GM12878 (cell line): ENCODE data around the gene RFFL. TPM values are rescaled to one million over a fixed set of nuclear protein-coding genes. Genes with fewer than 3 reads are reported as not detected.
A peak's percentile ranks its signal among the peaks of the same experiment; 100 is the strongest.

ENCODE experiments used
- ATAC-seq: fragments of 200-7000 bp; cut with Tn5 transposase; 3 replicates; pipeline ENCODE4 v1.9.1; 2020; ENCODE audit warnings: mild to moderate bottlenecking, moderate library complexity
- BruUV-seq: library from RNA; stranded (reverse); fragments of 400-500 nt; replicated peaks from 2 replicates; lab custom pipeline; 2021; lab: Mats Ljungman, UMichigan
- CTCF ChIA-PET: fragments of 300-600 bp; sonication (Branson Sonifier 250); formaldehyde crosslinking; extraction: SDS; loops from one replicate; lab custom pipeline; 2021; ENCODE audit warnings: inconsistent platforms; lab: Yijun Ruan, JAX
- POLR2A ChIA-PET: fragments of 350-600 bp; formaldehyde crosslinking; extraction: SDS; loops from one replicate; lab custom pipeline; 2021; ENCODE audit warnings: inconsistent platforms; lab: Charles Lee
- RAD21 ChIA-PET: fragments of 300-600 bp; sonication (Branson Sonifier 250); formaldehyde crosslinking; loops from one replicate; lab custom pipeline; 2023; ENCODE audit warnings: antibody characterized with exemption; ENCODE audit not compliant: unreplicated experiment; lab: Charles Lee
- SMC1A ChIA-PET: fragments of 300-600 bp; sonication (Branson Sonifier 250); formaldehyde crosslinking; loops from one replicate; lab custom pipeline; 2023; ENCODE audit not compliant: unreplicated experiment, uncharacterized antibody; lab: Charles Lee
- DNase-seq: peaks from one replicate; pipeline ENCODE4 v3.0.0-alpha.2; 2011; ENCODE audit warnings: low read depth, low spot score
- FAIRE-seq: peaks from 3 replicates; lab custom pipeline; 2011; peaks lifted over from hg19 to GRCh38; lab: Jason Lieb, UNC
- H2AFZ ChIP-seq: 2 replicates; pipeline ENCODE4 v1.6.0; 2011; ENCODE audit warnings: low read depth, low read length, control low read depth; ENCODE audit not compliant: control insufficient read depth
- H3K27ac ChIP-seq: 2 replicates; pipeline ENCODE4 v1.5.1; 2011; ENCODE audit warnings: control low read depth; ENCODE audit not compliant: control insufficient read depth, insufficient read depth
- H3K27me3 ChIP-seq, 2 experiments: replicated peaks in 1 of 2; 2 replicates each; pipeline versions ENCODE4 v1.6.0 to v1.6.1; 2011; ENCODE audit warnings: low read length in 1 of 2; ENCODE audit not compliant: control insufficient read depth in 2 of 2, insufficient read depth in 2 of 2
- H3K36me3 ChIP-seq, 2 experiments: 2 replicates each; pipeline ENCODE4 v1.5.1; 2011; ENCODE audit warnings: low read length in 1 of 2; ENCODE audit not compliant: control insufficient read depth in 2 of 2, insufficient read depth in 2 of 2
- H3K4me1 ChIP-seq: 2 replicates; pipeline ENCODE4 v1.6.1; 2011; ENCODE audit warnings: mild to moderate bottlenecking, low read length, moderate library complexity, mixed read lengths; ENCODE audit not compliant: control insufficient read depth, insufficient read depth
- H3K4me2 ChIP-seq: 2 replicates; pipeline ENCODE4 v1.6.0; 2011; ENCODE audit warnings: control low read depth; ENCODE audit not compliant: control insufficient read depth, insufficient read depth
- H3K4me3 ChIP-seq: fragments of 200-600 bp; sonication (generic); 2 replicates; pipeline ENCODE4 v1.5.1; 2016
- H3K79me2 ChIP-seq: 2 replicates; pipeline ENCODE4 v1.6.0; 2011; ENCODE audit warnings: low read length; ENCODE audit not compliant: control insufficient read depth, insufficient read depth
- H3K9ac ChIP-seq: 2 replicates; pipeline ENCODE4 v1.8.0; 2011; ENCODE audit warnings: low read length, control low read depth, mixed read lengths; ENCODE audit not compliant: control insufficient read depth, insufficient read depth
- H3K9me3 ChIP-seq: replicated peaks from 3 replicates; pipeline ENCODE4 v1.5.1; 2011; ENCODE audit warnings: mild to moderate bottlenecking, low read length; ENCODE audit not compliant: control insufficient read depth, insufficient read depth
- H4K20me1 ChIP-seq: 2 replicates; pipeline ENCODE4 v1.6.0; 2011; ENCODE audit not compliant: control insufficient read depth, insufficient read depth
- NR2C2 ChIP-seq: IDR thresholded peaks from 2 replicates; pipeline ENCODE4 v1.6.1; 2011; ENCODE audit warnings: borderline replicate concordance, low read depth; ENCODE audit not compliant: control insufficient read depth, insufficient read length
- SMARCA5 ChIP-seq: fragments of 450-650 bp; IDR thresholded peaks from 2 replicates; pipeline ENCODE4 v1.6.1; 2017; ENCODE audit warnings: mild to moderate bottlenecking
- SP1 ChIP-seq: IDR thresholded peaks from one replicate; pipeline ENCODE4 v1.6.1; 2011; ENCODE audit warnings: low read depth, low read length
- SREBF2 ChIP-seq: IDR thresholded peaks from 2 replicates; pipeline ENCODE4 v1.6.1; 2012; ENCODE audit warnings: mild to moderate bottlenecking, low read length
- YY1 ChIP-seq: IDR thresholded peaks from 2 replicates; pipeline ENCODE4 v1.6.1; 2011; ENCODE audit warnings: low read depth, mild to moderate bottlenecking, low read length
- in situ Hi-C: fragments of 300-500 bp; cut with MboI; formaldehyde crosslinking; loops from 9 replicates; pipeline ENCODE4 v1.14.3; 2018; ENCODE audit warnings: mixed read lengths
- intact Hi-C: fragments of 100-400 bp; cut with micrococcal nuclease; formaldehyde crosslinking; loops from one replicate; pipeline ENCODE4 v1.14.2; 2022; ENCODE audit not compliant: unreplicated experiment
- polyA plus RNA-seq, 11 experiments: library from polyadenylated mRNA; depleted of rRNA in 4 of 11; unstranded in 6 of 11; stranded (reverse) in 5 of 11; fragments of >200 nt; fragmentation: Nextera tagmentation in 4 of 11; fragmentation: Illumina TruSeq in 1 of 11; extraction: Ambion mirVana in 4 of 11; extraction: Trizol in 1 of 11; gene quantifications; 1 replicate in 1 of 11; 2 replicates in 10 of 11; pipeline versions ENCODE4 v1.2.1 to v1.2.3, GENCODE V29; 2011 to 2016; ENCODE audit warnings: inconsistent platforms in 2 of 11, missing spikeins in 2 of 11, low read depth in 1 of 11
- total RNA-seq, 4 experiments: library from RNA; depleted of rRNA in 3 of 4; stranded (reverse); fragments of >200 nt in 3 of 4; fragmentation: Illumina TruSeq in 1 of 4; extraction: Trizol in 1 of 4; gene quantifications; 2 replicates each; pipeline versions ENCODE4 v1.2.1 to v1.2.3, GENCODE V29; 2013 to 2021
- TF ChIP-seq, protein P1 (sequence below): fragments of 450-650 bp; formaldehyde crosslinking; IDR thresholded peaks from 2 replicates; pipeline ENCODE4 v1.4.0; 2020; ENCODE audit warnings: mild to moderate bottlenecking, moderate library complexity
- TF ChIP-seq, protein P2 (sequence below): fragments of 150-350 bp; IDR thresholded peaks from 2 replicates; pipeline ENCODE4 v1.6.1; 2016; ENCODE audit warnings: low read depth, low read length

RFFL gene
- total and polyA plus RNA-seq, 10 of the 15 experiments (the other 5 are each of a cell fraction or from before 2014, with no cell fraction given), result 4.7 to 56.1 (median 26.9) TPM

GRCh38 chr17:35052780-35053179, 10.7 kb downstream of the RFFL start:
- ChIA-PET CTCF (interaction anchor here (1.4 to 3.1 kb wide), 4 partner anchors 11 to 66 kb away, joined by 3 to 23 read pairs (median 5); partner anchors contain the start of genes RAD51D and RFFL), POLR2A (interaction anchor here (0.7 to 2.0 kb wide), 5 partner anchors 10 to 27 kb away, joined by 6 to 12 read pairs (median 8); partner anchors contain the start of gene RFFL)
- Histone ChIP-seq H3K4me1 (peaks cover 27% of the 10 kb centered on the region), H3K9ac (no peak overlapping the region)
- no peak for FAIRE-seq
- in situ Hi-C loops, result no loop called here
- no peak for TF ChIP-seq SMARCA5
- TF ChIP-seq YY1, result no peak
- TF ChIP-seq SP1, result no peak
- TF ChIP-seq, protein P1, sequence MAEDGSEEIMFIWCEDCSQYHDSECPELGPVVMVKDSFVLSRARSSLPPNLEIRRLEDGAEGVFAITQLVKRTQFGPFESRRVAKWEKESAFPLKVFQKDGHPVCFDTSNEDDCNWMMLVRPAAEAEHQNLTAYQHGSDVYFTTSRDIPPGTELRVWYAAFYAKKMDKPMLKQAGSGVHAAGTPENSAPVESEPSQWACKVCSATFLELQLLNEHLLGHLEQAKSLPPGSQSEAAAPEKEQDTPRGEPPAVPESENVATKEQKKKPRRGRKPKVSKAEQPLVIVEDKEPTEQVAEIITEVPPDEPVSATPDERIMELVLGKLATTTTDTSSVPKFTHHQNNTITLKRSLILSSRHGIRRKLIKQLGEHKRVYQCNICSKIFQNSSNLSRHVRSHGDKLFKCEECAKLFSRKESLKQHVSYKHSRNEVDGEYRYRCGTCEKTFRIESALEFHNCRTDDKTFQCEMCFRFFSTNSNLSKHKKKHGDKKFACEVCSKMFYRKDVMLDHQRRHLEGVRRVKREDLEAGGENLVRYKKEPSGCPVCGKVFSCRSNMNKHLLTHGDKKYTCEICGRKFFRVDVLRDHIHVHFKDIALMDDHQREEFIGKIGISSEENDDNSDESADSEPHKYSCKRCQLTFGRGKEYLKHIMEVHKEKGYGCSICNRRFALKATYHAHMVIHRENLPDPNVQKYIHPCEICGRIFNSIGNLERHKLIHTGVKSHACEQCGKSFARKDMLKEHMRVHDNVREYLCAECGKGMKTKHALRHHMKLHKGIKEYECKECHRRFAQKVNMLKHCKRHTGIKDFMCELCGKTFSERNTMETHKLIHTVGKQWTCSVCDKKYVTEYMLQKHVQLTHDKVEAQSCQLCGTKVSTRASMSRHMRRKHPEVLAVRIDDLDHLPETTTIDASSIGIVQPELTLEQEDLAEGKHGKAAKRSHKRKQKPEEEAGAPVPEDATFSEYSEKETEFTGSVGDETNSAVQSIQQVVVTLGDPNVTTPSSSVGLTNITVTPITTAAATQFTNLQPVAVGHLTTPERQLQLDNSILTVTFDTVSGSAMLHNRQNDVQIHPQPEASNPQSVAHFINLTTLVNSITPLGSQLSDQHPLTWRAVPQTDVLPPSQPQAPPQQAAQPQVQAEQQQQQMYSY (CRISPR knock-in tag), result no peak
- TF ChIP-seq SREBF2, result no peak
- TF ChIP-seq, protein P2, sequence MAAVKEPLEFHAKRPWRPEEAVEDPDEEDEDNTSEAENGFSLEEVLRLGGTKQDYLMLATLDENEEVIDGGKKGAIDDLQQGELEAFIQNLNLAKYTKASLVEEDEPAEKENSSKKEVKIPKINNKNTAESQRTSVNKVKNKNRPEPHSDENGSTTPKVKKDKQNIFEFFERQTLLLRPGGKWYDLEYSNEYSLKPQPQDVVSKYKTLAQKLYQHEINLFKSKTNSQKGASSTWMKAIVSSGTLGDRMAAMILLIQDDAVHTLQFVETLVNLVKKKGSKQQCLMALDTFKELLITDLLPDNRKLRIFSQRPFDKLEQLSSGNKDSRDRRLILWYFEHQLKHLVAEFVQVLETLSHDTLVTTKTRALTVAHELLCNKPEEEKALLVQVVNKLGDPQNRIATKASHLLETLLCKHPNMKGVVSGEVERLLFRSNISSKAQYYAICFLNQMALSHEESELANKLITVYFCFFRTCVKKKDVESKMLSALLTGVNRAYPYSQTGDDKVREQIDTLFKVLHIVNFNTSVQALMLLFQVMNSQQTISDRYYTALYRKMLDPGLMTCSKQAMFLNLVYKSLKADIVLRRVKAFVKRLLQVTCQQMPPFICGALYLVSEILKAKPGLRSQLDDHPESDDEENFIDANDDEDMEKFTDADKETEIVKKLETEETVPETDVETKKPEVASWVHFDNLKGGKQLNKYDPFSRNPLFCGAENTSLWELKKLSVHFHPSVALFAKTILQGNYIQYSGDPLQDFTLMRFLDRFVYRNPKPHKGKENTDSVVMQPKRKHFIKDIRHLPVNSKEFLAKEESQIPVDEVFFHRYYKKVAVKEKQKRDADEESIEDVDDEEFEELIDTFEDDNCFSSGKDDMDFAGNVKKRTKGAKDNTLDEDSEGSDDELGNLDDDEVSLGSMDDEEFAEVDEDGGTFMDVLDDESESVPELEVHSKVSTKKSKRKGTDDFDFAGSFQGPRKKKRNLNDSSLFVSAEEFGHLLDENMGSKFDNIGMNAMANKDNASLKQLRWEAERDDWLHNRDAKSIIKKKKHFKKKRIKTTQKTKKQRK, result no peak
- no peak for TF ChIP-seq NR2C2
- TF ChIP-seq, all 136 proteins: peak for 0
- peak overlapping the region; percentile 19; the same call in 1 of the 2 replicates for H3K4me2 ChIP-seq
- intact Hi-C loops, result no loop called here
- H2AFZ ChIP-seq, result no peak overlapping the region
- H3K9me3 ChIP-seq, result no peaks in the 10 kb centered on the region
- no peaks in the 10 kb centered on the region for H4K20me1 ChIP-seq
- no TSS peak for BruUV-seq
- ATAC-seq, result no peak
- H3K79me2 ChIP-seq, result peaks cover 36% of the 10 kb centered on the region
- H3K27ac ChIP-seq, result peak overlapping the region; percentile 93
- no peaks in the 10 kb centered on the region for H3K27me3 ChIP-seq
- SMC1A ChIA-PET, result interaction anchor here (1.0 to 12.0 kb wide), 10 partner anchors 12 to 66 kb away, joined by 3 to 221 read pairs (median 6); partner anchors contain the start of gene RFFL
- DNase-seq, result no peak
- no peak overlapping the region for H3K4me3 ChIP-seq
- RAD21 ChIA-PET, result interaction anchor here (0.5 to 6.9 kb wide), 6 partner anchors 12 to 254 kb away, joined by 3 to 73 read pairs (median 6); partner anchors contain the start of gene RFFL
- H3K36me3 ChIP-seq, result peaks cover 0 to 1% of the 10 kb centered on the region in 2 experiments; a peak in 1 of 4 replicates
